Loucy (cell line): ENCODE results near the gene DCAF6.

Source experiments
- EZH2phosphoT487 ChIP-seq: fragments of 200-600 bp; IDR thresholded peaks from 2 replicates; pipeline ENCODE4 v1.6.1; 2018; ENCODE audit warnings: antibody characterized with exemption, mild to moderate bottlenecking, moderate library complexity, borderline replicate concordance
- TF ChIP-seq, protein P1 (sequence below): fragments of 200-600 bp; sonication (generic); conservative IDR thresholded peaks from 2 replicates; pipeline ENCODE4 v1.5.1; 2014; ENCODE audit warnings: mild to moderate bottlenecking, antibody characterized with exemption, low read length

DNA sequence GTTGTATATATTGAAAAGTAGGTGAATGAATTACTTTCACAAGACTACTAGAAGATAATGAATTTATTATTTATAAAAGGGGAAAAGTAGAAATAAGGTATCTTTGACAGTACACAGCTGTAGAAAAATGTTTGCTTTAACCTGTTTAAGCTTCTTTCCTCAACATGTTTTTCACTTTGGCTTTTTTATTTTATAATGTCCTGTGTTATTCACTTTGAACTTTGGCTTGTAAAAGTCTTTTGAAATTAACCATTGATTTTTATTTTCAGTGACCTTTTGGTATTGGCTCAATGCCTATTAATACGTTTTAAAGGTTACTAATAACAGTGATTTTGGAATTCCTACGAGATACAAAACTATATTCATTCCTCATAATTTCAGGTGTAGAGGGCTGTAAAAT lies 58.1 kb downstream of the DCAF6 start:
- TF ChIP-seq, protein P1, sequence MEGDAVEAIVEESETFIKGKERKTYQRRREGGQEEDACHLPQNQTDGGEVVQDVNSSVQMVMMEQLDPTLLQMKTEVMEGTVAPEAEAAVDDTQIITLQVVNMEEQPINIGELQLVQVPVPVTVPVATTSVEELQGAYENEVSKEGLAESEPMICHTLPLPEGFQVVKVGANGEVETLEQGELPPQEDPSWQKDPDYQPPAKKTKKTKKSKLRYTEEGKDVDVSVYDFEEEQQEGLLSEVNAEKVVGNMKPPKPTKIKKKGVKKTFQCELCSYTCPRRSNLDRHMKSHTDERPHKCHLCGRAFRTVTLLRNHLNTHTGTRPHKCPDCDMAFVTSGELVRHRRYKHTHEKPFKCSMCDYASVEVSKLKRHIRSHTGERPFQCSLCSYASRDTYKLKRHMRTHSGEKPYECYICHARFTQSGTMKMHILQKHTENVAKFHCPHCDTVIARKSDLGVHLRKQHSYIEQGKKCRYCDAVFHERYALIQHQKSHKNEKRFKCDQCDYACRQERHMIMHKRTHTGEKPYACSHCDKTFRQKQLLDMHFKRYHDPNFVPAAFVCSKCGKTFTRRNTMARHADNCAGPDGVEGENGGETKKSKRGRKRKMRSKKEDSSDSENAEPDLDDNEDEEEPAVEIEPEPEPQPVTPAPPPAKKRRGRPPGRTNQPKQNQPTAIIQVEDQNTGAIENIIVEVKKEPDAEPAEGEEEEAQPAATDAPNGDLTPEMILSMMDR: no peak
- TF ChIP-seq EZH2phosphoT487: no peak
